Transverse colon (tissue), 4 donors: Measurements from ENCODE around the gene CNKSR1. TPM values are rescaled to one million over a fixed set of nuclear protein-coding genes. Genes with fewer than 3 reads are reported as not detected.
A peak's percentile ranks its signal among the peaks of the same experiment; 100 is the strongest.
"Not testable (repeated sequence)": the region's sequence is repeated elsewhere in the genome, so short reads cannot be mapped to it uniquely, and the experiment has no call there.

Experiments
- DNase-seq: peaks from one replicate; pipeline ENCODE4 v3.0.0-alpha.2; 2019
- H3K27ac ChIP-seq, 4 donors: fragments of 200-600 bp; sonication (generic); 2 replicates each; pipeline ENCODE4 v1.5.1; 2016 to 2018; ENCODE audit warnings: inconsistent platforms in 4 of 4
- H3K27me3 ChIP-seq: fragments of 200-600 bp; sonication (generic); 2 replicates; pipeline ENCODE4 v1.5.1; 2017; ENCODE audit warnings: inconsistent platforms
- H3K36me3 ChIP-seq, 4 donors: fragments of 200-600 bp; sonication (generic); 2 replicates each; pipeline ENCODE4 v1.5.1; 2017 to 2019; ENCODE audit warnings: inconsistent platforms in 4 of 4
- H3K4me1 ChIP-seq, 4 donors: fragments of 200-600 bp; sonication (generic); 2 replicates each; pipeline ENCODE4 v1.5.1; 2017 to 2020; ENCODE audit warnings: inconsistent platforms in 4 of 4
- H3K4me3 ChIP-seq, 4 donors: fragments of 200-600 bp; sonication (generic); 1 replicate in 1 of 4; 2 replicates in 3 of 4; pipeline versions ENCODE4 v1.5.1 to v1.6.1; 2017 to 2019; ENCODE audit warnings: inconsistent platforms in 4 of 4
- H3K9me3 ChIP-seq, 2 donors: fragments of 200-600 bp; sonication (generic); 2 replicates each; pipeline ENCODE4 v1.5.1; 2017 to 2019; ENCODE audit warnings: inconsistent platforms in 2 of 2
- EP300 ChIP-seq: sonication (generic); formaldehyde crosslinking; IDR thresholded peaks from one replicate; pipeline ENCODE4 v1.6.1; 2017; ENCODE audit warnings: antibody characterized with exemption, low read depth
- POLR2A ChIP-seq: fragments of 450-650 bp; IDR thresholded peaks from one replicate; pipeline ENCODE4 v1.6.1; 2016; ENCODE audit warnings: antibody characterized with exemption, mild to moderate bottlenecking, moderate library complexity
- POLR2AphosphoS5 ChIP-seq, 3 donors: sonication (generic); formaldehyde crosslinking; IDR thresholded peaks; one replicate each; pipeline ENCODE4 v1.6.1; 2016; ENCODE audit warnings: antibody characterized with exemption in 3 of 3
- WGBS, 2 donors: methylation state at CpG; one replicate each; pipeline ENCODE4 v1.1.5; 2018; ENCODE audit warnings: low coverage in 1 of 2; 5-methylcytosine and 5-hydroxymethylcytosine counted together
- in situ Hi-C, 4 donors: fragments of 200-750 bp; cut with MboI; loops; one replicate each; pipeline versions ENCODE4 v1.15.0 to v1.15.1; 2017; ENCODE audit warnings: low sequenced_read_pairs in 3 of 4, low pct_ligation_motif_present in 1 of 4, low pct_unique_long_range_greater_than_20kb in 1 of 4
- intact Hi-C: fragments of 100-400 bp; cut with DNase I; formaldehyde crosslinking; loops from one replicate; pipeline ENCODE4 v1.15.1; 2023; ENCODE audit warnings: low total_unique reads
- total RNA-seq, 4 donors: library from RNA; depleted of rRNA; stranded (reverse); fragments of >200 nt; gene quantifications; one replicate each; pipeline ENCODE4 v1.1.0, GENCODE V29; 2016
- TF ChIP-seq, protein P1 (sequence below), 5 experiments: fragments of 200-600 bp in 3 of 5; fragments of 450-650 bp in 2 of 5; sonication (generic) in 3 of 5; IDR thresholded peaks; 1 replicate in 2 of 5; 2 replicates in 3 of 5; pipeline ENCODE4 v1.5.1; 2016 to 2017; ENCODE audit warnings: antibody characterized with exemption in 5 of 5, inconsistent platforms in 3 of 5, mild to moderate bottlenecking in 2 of 5, moderate library complexity in 1 of 5

CNKSR1 gene
- total RNA-seq, 4 donors from 2014 or later = 53.5 to 187 (median 74.4) TPM

DNA sequence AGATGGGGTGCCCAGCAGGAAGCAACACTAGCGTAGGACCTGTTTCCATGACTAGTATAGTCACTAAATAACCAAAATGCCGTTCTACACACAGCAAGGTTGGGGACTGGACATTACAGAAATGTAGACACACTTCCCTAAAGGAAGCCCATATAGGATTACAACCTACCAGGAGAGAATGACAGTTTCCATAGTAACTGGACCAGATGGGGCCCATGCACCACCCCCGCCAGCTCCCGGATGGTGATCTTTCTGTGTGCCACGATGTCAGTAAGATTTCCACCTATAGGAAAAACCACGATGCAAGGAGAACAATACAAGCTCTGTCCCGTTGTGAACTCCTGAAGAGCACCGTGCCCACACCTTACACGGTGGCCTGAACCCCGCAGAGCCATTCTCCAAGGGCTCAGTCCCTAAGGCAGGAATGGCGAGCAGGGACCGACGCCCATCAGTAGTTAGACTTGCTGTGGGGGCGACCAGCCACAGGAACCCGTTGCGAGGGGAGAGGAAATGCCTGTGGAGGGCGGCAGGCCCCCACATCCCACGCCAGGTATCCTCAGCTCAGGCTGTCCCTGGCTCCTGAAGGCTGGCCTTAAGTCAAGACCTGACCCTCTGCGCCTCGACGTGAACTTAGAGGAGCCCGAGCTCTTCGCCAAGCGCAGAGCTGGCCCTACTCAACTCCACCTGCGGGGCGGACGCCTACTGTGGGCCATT lies 43.1 kb downstream of the CNKSR1 start:
- Histone ChIP-seq H3K4me3 (no peak overlapping the region), H3K9me3 (no peaks in the 10 kb centered on the region), H3K4me1 (peaks cover 6 to 17% (median 12%) of the 10 kb centered on the region in 4 donors), H3K36me3 (no peaks in the 10 kb centered on the region), H3K27me3 (peaks cover 13% of the 10 kb centered on the region), H3K27ac (no peak overlapping the region)
- in situ Hi-C loops = no loop called here
- no peak for TF ChIP-seq POLR2AphosphoS5 (IDR thresholded peaks at IDR 0.05)
- no peak for TF ChIP-seq POLR2A
- TF ChIP-seq EP300 = no peak
- TF ChIP-seq, protein P1, sequence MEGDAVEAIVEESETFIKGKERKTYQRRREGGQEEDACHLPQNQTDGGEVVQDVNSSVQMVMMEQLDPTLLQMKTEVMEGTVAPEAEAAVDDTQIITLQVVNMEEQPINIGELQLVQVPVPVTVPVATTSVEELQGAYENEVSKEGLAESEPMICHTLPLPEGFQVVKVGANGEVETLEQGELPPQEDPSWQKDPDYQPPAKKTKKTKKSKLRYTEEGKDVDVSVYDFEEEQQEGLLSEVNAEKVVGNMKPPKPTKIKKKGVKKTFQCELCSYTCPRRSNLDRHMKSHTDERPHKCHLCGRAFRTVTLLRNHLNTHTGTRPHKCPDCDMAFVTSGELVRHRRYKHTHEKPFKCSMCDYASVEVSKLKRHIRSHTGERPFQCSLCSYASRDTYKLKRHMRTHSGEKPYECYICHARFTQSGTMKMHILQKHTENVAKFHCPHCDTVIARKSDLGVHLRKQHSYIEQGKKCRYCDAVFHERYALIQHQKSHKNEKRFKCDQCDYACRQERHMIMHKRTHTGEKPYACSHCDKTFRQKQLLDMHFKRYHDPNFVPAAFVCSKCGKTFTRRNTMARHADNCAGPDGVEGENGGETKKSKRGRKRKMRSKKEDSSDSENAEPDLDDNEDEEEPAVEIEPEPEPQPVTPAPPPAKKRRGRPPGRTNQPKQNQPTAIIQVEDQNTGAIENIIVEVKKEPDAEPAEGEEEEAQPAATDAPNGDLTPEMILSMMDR (IDR thresholded peaks at IDR 0.05) = no peak
- intact Hi-C loops = no loop called here
- 80% methylated on average over 11 to 26 of the region's 27 CpGs for WGBS, 2 donors
- DNase-seq = no peak

DNA sequence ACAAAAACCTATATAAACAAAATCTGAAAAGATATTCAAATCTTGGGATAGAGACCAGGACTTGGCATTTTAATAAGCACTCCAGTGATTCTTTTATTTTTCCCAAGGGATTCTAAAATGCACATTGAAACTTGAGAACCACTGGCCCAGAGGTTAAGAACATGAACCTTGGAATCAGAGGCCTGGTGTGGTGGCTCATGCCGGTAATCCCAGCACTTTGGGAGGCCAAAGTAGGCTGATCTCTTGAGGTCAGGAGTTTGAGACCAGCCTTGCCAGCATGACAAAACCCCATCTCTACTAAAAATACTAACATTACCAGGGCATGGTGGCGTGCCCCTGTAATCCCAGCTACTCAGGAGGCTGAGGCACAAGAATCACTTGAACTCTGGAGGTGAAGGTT lies 43.8 kb downstream of the CNKSR1 start:
- TF ChIP-seq POLR2AphosphoS5 (IDR thresholded peaks at IDR 0.05) (no peak), POLR2A (no peak), EP300 (no peak)
- TF ChIP-seq, protein P1 (IDR thresholded peaks at IDR 0.05) = no peak
- no peak overlapping the region for H3K4me3 ChIP-seq
- in situ Hi-C loops (no loop called here), intact Hi-C loops (no loop called here)
- no peaks in the 10 kb centered on the region for H3K9me3 ChIP-seq
- H3K4me1 ChIP-seq = peaks cover 6 to 23% (median 15%) of the 10 kb centered on the region in 4 donors
- no peaks in the 10 kb centered on the region for H3K36me3 ChIP-seq
- peaks cover 20% of the 10 kb centered on the region for H3K27me3 ChIP-seq
- WGBS, 2 donors = 63 to 86% methylated on average over 2 of the region's 2 CpGs
- no peak overlapping the region for H3K27ac ChIP-seq
- no peak for DNase-seq

DNA sequence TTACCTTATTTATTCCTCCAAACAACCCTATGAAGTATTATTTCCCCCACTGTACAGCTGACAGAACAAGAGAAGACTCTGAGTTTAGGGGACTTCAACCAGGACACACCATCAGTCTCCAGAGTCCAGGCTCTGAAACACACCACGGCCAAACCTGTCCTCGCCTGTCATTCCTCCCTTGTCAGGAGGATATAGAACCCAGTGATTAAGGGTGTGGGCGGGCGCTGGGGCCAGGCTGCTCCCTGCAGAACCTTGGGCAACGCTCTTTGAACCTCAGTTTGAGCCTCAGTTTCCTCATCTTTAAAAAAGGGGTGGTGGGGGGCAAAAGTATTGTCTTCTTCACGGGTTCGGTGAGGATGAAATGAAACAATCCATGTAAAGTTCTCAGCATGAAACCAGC lies 47.3 kb downstream of the CNKSR1 start:
- H3K4me3 ChIP-seq = peak overlapping the region in 1 of 4 donors; percentile 42
- in situ Hi-C loops (no loop called here), intact Hi-C loops (no loop called here)
- 40 to 84% methylated on average over 1 to 7 of the region's 7 CpGs for WGBS, 2 donors
- TF ChIP-seq, protein P1 (IDR thresholded peaks at IDR 0.05) = no peak
- TF ChIP-seq EP300 (no peak), POLR2A (no peak), POLR2AphosphoS5 (IDR thresholded peaks at IDR 0.05) (no peak)
- peaks cover 36% of the 10 kb centered on the region for H3K27me3 ChIP-seq
- H3K4me1 ChIP-seq = peaks cover 6 to 24% (median 13%) of the 10 kb centered on the region in 4 donors
- DNase-seq = no peak
- H3K36me3 ChIP-seq = no peaks in the 10 kb centered on the region
- no peaks in the 10 kb centered on the region for H3K9me3 ChIP-seq
- H3K27ac ChIP-seq = no peak overlapping the region

DNA sequence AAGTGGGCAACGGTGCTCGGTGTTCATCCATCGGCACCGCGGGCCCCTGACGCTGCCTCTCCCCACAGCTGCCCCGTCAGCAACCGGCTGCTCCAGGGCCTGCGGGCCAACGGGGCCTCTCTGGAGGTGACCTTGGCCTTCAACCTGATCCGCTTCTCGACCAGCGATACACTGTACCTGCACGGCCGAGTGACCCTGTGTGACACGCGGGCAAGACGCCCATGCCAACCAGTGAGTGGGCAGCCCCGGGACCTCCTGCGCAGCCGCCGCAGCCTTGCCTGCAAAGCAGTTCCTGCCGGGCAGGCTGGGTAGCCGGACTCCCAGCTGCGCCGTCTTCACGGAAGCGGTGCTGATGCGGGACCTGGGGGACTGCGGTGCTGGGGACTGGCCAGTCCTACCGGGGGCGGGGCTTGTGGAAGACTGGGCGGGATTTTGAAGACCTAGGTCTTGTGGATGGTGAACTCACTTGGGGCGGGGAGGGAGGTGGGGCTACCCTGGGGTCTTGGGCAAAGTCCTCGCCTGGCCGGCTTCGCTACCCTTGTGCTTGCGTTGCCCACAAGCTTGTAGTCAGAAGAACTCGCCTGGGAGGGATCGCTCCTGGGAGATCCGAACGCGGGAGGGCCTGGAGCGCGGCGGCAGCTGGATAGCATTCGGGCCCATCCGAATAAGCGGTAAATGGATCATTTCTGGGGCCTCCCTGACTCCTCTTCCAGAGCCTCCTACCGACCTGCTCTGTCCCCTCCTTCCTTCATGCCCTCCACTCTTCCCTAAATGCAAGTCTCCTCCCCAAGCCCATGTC lies 47.9 kb downstream of the CNKSR1 start:
- H3K27me3 ChIP-seq = peaks cover 36% of the 10 kb centered on the region
- intact Hi-C loops = no loop called here
- H3K9me3 ChIP-seq = no peaks in the 10 kb centered on the region
- H3K27ac ChIP-seq = no peak overlapping the region
- 22% methylated on average over 27 of the region's 50 CpGs; no CpG with 5 or more reads in 1 of the 2 donors for WGBS, 2 donors
- no peak for TF ChIP-seq POLR2AphosphoS5 (IDR thresholded peaks at IDR 0.05)
- no peak for TF ChIP-seq POLR2A
- no peak for TF ChIP-seq EP300
- TF ChIP-seq, protein P1 (IDR thresholded peaks at IDR 0.05) = no peak
- no peaks in the 10 kb centered on the region for H3K36me3 ChIP-seq
- peak overlapping the region; percentile 13 to 42 (median 22) for H3K4me3 ChIP-seq
- DNase-seq = peak; percentile 78
- in situ Hi-C loops = no loop called here
- H3K4me1 ChIP-seq = peaks cover 6 to 24% (median 13%) of the 10 kb centered on the region in 4 donors

DNA sequence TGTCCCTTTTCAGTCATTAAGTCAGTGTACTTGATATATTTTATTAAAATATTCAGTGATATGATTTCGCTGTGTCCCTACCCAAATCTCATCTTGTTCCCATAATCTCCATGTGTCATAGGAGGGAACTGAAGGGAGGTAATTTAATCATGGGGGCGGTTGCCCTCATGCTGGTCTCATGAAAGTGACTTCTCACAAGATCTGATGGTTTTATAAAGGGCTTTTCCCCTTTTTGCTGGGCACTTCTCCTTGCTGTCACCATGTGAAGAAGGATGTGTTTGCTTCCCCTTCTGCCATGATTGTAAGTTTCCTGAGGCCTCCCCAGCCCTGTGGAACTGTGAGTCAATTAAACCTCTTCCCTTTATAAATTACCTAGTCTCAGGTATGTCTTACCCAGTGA lies 53.4 kb downstream of the CNKSR1 start:
- H3K4me3 ChIP-seq, H3K36me3 ChIP-seq, H3K27ac ChIP-seq, H3K9me3 ChIP-seq, intact Hi-C loops, in situ Hi-C loops, DNase-seq: not testable (repeated sequence)
- Histone ChIP-seq H3K4me1 (peaks cover 0 to 16% (median 10%) of the 10 kb centered on the region in 4 donors), H3K27me3 (peaks cover 20% of the 10 kb centered on the region)
- WGBS, 2 donors = 59 to 81% methylated on average over 2 of the region's 2 CpGs
